Transverse colon (tissue), 4 donors: Measurements from ENCODE around the gene EIF3B. TPM values are rescaled to one million over a fixed set of nuclear protein-coding genes. Genes with fewer than 3 reads are reported as not detected.
"Not testable (repeated sequence)": the region's sequence is repeated elsewhere in the genome, so short reads cannot be mapped to it uniquely, and the experiment has no call there.

Experiments
- DNase-seq: peaks from one replicate; pipeline ENCODE4 v3.0.0-alpha.2; 2019
- H3K27ac ChIP-seq, 4 donors: fragments of 200-600 bp; sonication (generic); 2 replicates each; pipeline ENCODE4 v1.5.1; 2016 to 2018; ENCODE audit warnings: inconsistent platforms in 4 of 4
- H3K27me3 ChIP-seq: fragments of 200-600 bp; sonication (generic); 2 replicates; pipeline ENCODE4 v1.5.1; 2017; ENCODE audit warnings: inconsistent platforms
- H3K36me3 ChIP-seq, 4 donors: fragments of 200-600 bp; sonication (generic); 2 replicates each; pipeline ENCODE4 v1.5.1; 2017 to 2019; ENCODE audit warnings: inconsistent platforms in 4 of 4
- H3K4me1 ChIP-seq, 4 donors: fragments of 200-600 bp; sonication (generic); 2 replicates each; pipeline ENCODE4 v1.5.1; 2017 to 2020; ENCODE audit warnings: inconsistent platforms in 4 of 4
- H3K4me3 ChIP-seq, 4 donors: fragments of 200-600 bp; sonication (generic); 1 replicate in 1 of 4; 2 replicates in 3 of 4; pipeline versions ENCODE4 v1.5.1 to v1.6.1; 2017 to 2019; ENCODE audit warnings: inconsistent platforms in 4 of 4
- H3K9me3 ChIP-seq, 2 donors: fragments of 200-600 bp; sonication (generic); 2 replicates each; pipeline ENCODE4 v1.5.1; 2017 to 2019; ENCODE audit warnings: inconsistent platforms in 2 of 2
- CTCF ChIP-seq, 5 experiments: fragments of 200-600 bp in 3 of 5; fragments of 450-650 bp in 2 of 5; sonication (generic) in 3 of 5; IDR thresholded peaks; 1 replicate in 2 of 5; 2 replicates in 3 of 5; pipeline ENCODE4 v1.5.1; 2016 to 2017; ENCODE audit warnings: antibody characterized with exemption in 5 of 5, inconsistent platforms in 3 of 5, mild to moderate bottlenecking in 2 of 5, moderate library complexity in 1 of 5
- EP300 ChIP-seq: sonication (generic); formaldehyde crosslinking; IDR thresholded peaks from one replicate; pipeline ENCODE4 v1.6.1; 2017; ENCODE audit warnings: antibody characterized with exemption, low read depth
- POLR2A ChIP-seq: fragments of 450-650 bp; IDR thresholded peaks from one replicate; pipeline ENCODE4 v1.6.1; 2016; ENCODE audit warnings: antibody characterized with exemption, mild to moderate bottlenecking, moderate library complexity
- POLR2AphosphoS5 ChIP-seq, 3 donors: sonication (generic); formaldehyde crosslinking; IDR thresholded peaks; one replicate each; pipeline ENCODE4 v1.6.1; 2016; ENCODE audit warnings: antibody characterized with exemption in 3 of 3
- WGBS, 2 donors: methylation state at CpG; one replicate each; pipeline ENCODE4 v1.1.5; 2018; ENCODE audit warnings: low coverage in 1 of 2; 5-methylcytosine and 5-hydroxymethylcytosine counted together
- in situ Hi-C, 4 donors: fragments of 200-750 bp; cut with MboI; loops; one replicate each; pipeline versions ENCODE4 v1.15.0 to v1.15.1; 2017; ENCODE audit warnings: low sequenced_read_pairs in 3 of 4, low pct_ligation_motif_present in 1 of 4, low pct_unique_long_range_greater_than_20kb in 1 of 4
- intact Hi-C: fragments of 100-400 bp; cut with DNase I; formaldehyde crosslinking; loops from one replicate; pipeline ENCODE4 v1.15.1; 2023; ENCODE audit warnings: low total_unique reads
- total RNA-seq, 4 donors: library from RNA; depleted of rRNA; stranded (reverse); fragments of >200 nt; gene quantifications; one replicate each; pipeline ENCODE4 v1.1.0, GENCODE V29; 2016

The EIF3B gene
- total RNA-seq, 4 donors from 2014 or later, result 75.4 to 201 (median 90.6) TPM

DNA sequence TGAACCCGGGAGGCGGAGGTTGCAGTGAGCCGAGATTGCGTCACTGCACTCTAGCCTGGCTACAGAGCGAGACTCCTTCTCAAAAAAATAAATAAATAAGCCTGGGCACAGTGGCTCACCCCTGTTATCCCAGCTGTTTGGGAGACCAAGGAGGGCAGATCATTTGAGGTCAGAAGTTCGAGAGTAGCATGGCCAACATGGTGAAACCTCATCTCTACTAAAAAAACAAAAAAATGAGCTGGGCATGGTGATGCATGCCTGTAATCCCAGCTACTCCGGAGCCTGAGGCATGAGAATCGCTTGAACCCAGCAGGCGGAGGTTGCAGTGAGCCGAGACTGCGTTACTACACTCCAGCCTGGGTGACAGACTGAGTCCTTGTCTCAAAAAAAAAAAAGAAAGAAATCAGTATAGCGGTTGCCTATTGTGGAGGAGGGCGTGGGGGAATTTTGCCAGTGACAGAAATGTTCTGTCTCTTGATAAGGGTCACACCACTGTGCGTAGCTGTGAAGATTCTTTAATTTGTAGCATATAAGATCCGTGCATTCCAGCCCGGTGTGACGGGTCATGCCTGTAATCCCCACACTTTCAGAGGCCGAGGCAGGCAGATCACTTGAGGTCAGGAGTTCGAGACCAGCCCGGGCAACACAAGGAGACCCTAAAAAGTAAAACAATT, 17.9 kb upstream of the EIF3B start:
- Histone ChIP-seq H3K4me1 (no peaks in the 10 kb centered on the region), H3K4me3 (no peak overlapping the region), H3K9me3 (no peaks in the 10 kb centered on the region), H3K27ac (no peak overlapping the region), H3K27me3 (no peaks in the 10 kb centered on the region), H3K36me3 (no peaks in the 10 kb centered on the region)
- TF ChIP-seq CTCF (IDR thresholded peaks at IDR 0.05), result no peak
- no peak for TF ChIP-seq POLR2A
- TF ChIP-seq POLR2AphosphoS5 (IDR thresholded peaks at IDR 0.05), result no peak
- TF ChIP-seq EP300, result no peak
- 94 to 100% methylated on average over 2 to 20 of the region's 20 CpGs for WGBS, 2 donors
- DNase-seq, result no peak
- intact Hi-C loops (no loop called here), in situ Hi-C loops (loop anchor here in 2 of 4 donors (25.0 kb wide), 1 partner anchor 749 kb away; no protein-coding TSS in a partner anchor)

DNA sequence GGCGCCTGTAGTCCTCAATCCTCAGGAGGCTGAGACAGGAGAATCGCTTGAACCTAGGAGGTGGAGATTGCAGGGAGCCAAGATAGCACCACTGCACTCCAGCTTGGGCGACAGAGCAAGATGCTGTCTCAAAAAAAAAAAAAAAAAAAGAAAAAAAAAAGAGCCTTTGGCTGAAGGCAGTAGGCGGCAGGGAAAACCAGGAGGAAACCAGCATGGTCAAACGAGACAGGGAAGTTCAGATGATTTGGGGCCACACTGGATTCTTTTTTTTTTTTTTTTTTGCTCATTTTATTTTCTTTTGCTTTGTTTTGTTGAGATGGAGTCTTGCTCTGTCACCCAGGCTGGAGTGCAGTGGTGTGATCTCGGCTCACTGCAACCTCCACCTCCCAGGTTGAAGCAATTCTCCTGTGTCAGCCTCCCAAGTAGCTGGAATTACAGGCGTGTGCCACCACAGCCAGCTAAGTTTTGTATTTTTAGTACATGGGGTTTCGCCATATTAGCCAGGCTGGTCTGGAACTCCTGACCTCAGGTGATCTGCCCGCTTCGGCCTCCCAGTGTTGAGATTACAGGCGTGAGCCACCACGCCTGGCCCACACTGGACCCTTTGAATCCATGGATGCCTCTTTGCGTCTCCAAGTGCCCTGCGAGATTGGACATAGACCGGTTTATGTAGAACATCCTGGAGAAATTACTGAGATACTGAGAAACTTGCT, 7.1 kb upstream of the EIF3B start:
- not testable (repeated sequence) for H3K9me3 ChIP-seq, H3K4me1 ChIP-seq, H3K4me3 ChIP-seq, H3K36me3 ChIP-seq, H3K27me3 ChIP-seq, DNase-seq
- in situ Hi-C loops, result loop anchor here in 3 of 4 donors (10.0 to 25.0 kb wide), 2 partner anchors 103 to 760 kb away; partner anchors contain the start of genes MRM2 (in 1 of the 3) and NUDT1 (in 1 of the 3)
- intact Hi-C loops, result loop anchor here (10.0 kb wide), 1 partner anchor 763 kb away; no protein-coding TSS in a partner anchor
- peak overlapping the region in 1 of 4 donors; percentile 54 for H3K27ac ChIP-seq
- WGBS, 2 donors, result 81% methylated on average over 8 to 15 of the region's 15 CpGs

DNA sequence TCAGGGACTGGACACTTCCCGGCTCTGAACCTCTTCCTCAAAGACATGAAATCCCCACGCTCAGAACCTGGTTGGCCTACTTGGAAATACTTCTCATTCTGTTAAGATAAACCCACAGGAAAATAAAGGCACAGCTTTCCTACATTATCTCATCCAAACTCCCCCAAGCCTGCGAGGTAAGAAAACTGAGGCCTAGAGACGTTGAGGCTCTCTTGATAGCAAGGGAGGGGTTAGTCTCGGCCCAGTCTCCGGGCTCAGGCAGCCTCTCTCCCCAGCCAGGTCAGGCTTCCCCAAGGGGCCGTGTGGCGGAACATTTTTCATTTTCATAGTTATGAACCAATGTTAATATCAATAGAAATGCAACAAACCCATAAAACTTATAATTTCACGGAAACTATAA, 4.6 kb upstream of the EIF3B start:
- no peak overlapping the region for H3K4me3 ChIP-seq
- TF ChIP-seq POLR2AphosphoS5 (IDR thresholded peaks at IDR 0.05) (no peak), CTCF (IDR thresholded peaks at IDR 0.05) (no peak), POLR2A (no peak)
- H3K27me3 ChIP-seq, result no peaks in the 10 kb centered on the region
- H3K36me3 ChIP-seq, result no peaks in the 10 kb centered on the region
- 75 to 89% methylated on average over 4 to 9 of the region's 9 CpGs for WGBS, 2 donors
- no peak for DNase-seq
- no peaks in the 10 kb centered on the region for H3K9me3 ChIP-seq
- in situ Hi-C loops, result loop anchor here in 2 of 4 donors (25.0 kb wide), 1 partner anchor 113 kb away; the partner anchor contains the start of genes MAD1L1 (in 2 of the 2), MRM2 (in 2 of the 2) and NUDT1 (in 2 of the 2)
- intact Hi-C loops, result loop anchor here (10.0 kb wide), 1 partner anchor 105 kb away; the partner anchor contains the start of genes MRM2 and NUDT1
- H3K27ac ChIP-seq, result no peak overlapping the region
- peaks cover 0 to 15% (median 7%) of the 10 kb centered on the region in 4 donors for H3K4me1 ChIP-seq

GRCh38 chr7:2350861-2351260, 3.8 kb upstream of the EIF3B start:
- no peak overlapping the region for H3K27ac ChIP-seq
- H3K27me3 ChIP-seq, result no peaks in the 10 kb centered on the region
- WGBS, 2 donors, result 88% methylated on average over 12 of the region's 12 CpGs; no CpG with 5 or more reads in 1 of the 2 donors
- intact Hi-C loops (loop anchor here (10.0 kb wide), 1 partner anchor 106 kb away; the partner anchor contains the start of genes MRM2 and NUDT1), in situ Hi-C loops (loop anchor here in 2 of 4 donors (25.0 kb wide), 1 partner anchor 114 kb away; the partner anchor contains the start of genes MAD1L1 (in 2 of the 2), MRM2 (in 2 of the 2) and NUDT1 (in 2 of the 2))
- peaks cover 1 to 19% (median 12%) of the 10 kb centered on the region in 4 donors for H3K4me1 ChIP-seq
- H3K9me3 ChIP-seq, result no peaks in the 10 kb centered on the region
- H3K4me3 ChIP-seq, result no peak overlapping the region
- no peak for DNase-seq
- no peaks in the 10 kb centered on the region for H3K36me3 ChIP-seq
- TF ChIP-seq EP300 (no peak), CTCF (IDR thresholded peaks at IDR 0.05) (no peak), POLR2A (no peak), POLR2AphosphoS5 (IDR thresholded peaks at IDR 0.05) (no peak)
